GM12891 (cell line): ENCODE results near the gene RNF11.
A peak's percentile ranks its signal among the peaks of the same experiment; 100 is the strongest.

Experiments used
- PAX5 ChIP-seq: IDR thresholded peaks from 2 replicates; pipeline ENCODE4 v1.6.1; 2011; ENCODE audit warnings: low read length, moderate library complexity, mild to moderate bottlenecking; ENCODE audit not compliant: insufficient read depth, severe bottlenecking
- POLR2A ChIP-seq: IDR thresholded peaks from 2 replicates; pipeline ENCODE4 v1.6.1; 2011; ENCODE audit warnings: low read depth, low read length, control low read depth
- POLR2AphosphoS5 ChIP-seq: IDR thresholded peaks from 2 replicates; pipeline ENCODE4 v1.6.1; 2011; ENCODE audit warnings: low read depth, low read length, control low read depth
- SPI1 ChIP-seq: IDR thresholded peaks from 2 replicates; pipeline ENCODE4 v1.6.1; 2011; ENCODE audit warnings: low read depth, low read length, control low read depth
- TAF1 ChIP-seq: IDR thresholded peaks from 2 replicates; pipeline ENCODE4 v1.6.1; 2011; ENCODE audit warnings: low read depth, low read length, control low read depth

DNA sequence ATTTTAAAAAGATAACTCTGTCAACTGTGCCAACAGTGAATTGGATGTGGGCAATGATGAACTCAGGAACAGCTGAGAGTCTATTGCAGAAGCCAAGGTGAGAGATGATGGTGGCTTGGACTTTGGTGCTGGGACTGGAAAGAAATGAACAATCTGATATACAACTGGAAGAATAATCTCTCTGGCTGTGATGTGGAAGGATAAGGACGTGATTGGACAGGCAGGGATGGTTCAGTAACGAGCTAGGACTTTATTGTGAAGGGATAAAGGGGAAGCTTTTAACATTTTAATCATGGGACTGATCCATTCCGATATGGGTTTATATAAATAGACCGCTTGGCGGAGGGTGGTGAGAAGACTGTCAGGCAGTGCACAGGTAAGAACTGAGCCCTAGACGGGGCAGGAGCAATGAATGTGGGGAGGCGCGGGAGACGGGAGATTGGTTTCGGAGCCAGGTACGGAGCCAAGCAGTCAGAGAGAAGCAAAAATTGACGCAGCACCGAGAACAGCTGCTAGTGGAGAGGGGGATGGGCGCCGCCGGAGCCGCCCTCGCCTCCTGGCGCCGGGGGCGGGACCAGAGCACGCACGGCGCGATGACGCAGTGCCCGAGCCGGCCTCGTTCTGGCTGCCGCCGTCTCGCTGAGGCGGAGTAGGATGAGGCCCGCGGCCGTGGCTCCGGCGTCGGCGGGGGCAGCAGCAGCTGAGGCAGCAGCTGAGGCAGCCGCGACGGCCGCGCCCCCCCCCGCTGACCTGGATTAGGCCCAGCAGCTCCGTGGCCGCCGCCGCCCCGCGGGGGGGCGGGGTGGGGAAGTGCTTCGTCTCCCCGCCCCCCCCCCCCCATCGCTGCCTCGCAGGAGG lies at the start of gene RNF11:
- TF ChIP-seq POLR2AphosphoS5 (peak; percentile 76), TAF1 (peak; percentile 74), POLR2A (peak; percentile 52; the same call in 1 of the 2 replicates), SPI1 (no peak), PAX5 (peak; percentile 2)
